ENCODE results near the gene CCDC51.
"Not testable (repeated sequence)": the region's sequence is repeated elsewhere in the genome, so short reads cannot be mapped to it uniquely, and the experiment has no call there.

CCDC51 gene

GRCh38 chr3:48465531-48466378, 25.8 kb upstream of the CCDC51 start:
- peak; percentile 65 for DNase-seq (ENCODE audit: low read depth)

GRCh38 chr3:48465237-48465530, 25.3 kb upstream of the CCDC51 start:
- DNase-seq (ENCODE audit: low read depth): no peak

GRCh38 chr3:48464713-48465221, 24.8 kb upstream of the CCDC51 start:
- no peak for DNase-seq (ENCODE audit: low read depth)

- no peak for DNase-seq (ENCODE audit: low read depth)
Measured at GRCh38 chr3:48463703-48464102, 23.8 kb upstream of the CCDC51 start.

- DNase-seq (ENCODE audit: low read depth): not testable (repeated sequence)
Measured at GRCh38 chr3:48461767-48462166, 21.8 kb upstream of the CCDC51 start.

GRCh38 chr3:48460517-48460902, 20.6 kb upstream of the CCDC51 start:
- no peak for DNase-seq (ENCODE audit: low read depth)

GRCh38 chr3:48459773-48460516, 20.0 kb upstream of the CCDC51 start:
- no peak for DNase-seq (ENCODE audit: low read depth)

GRCh38 chr3:48459331-48459730, 19.4 kb upstream of the CCDC51 start:
- no peak for DNase-seq (ENCODE audit: low read depth)

GRCh38 chr3:48456456-48456855, 16.5 kb upstream of the CCDC51 start:
- DNase-seq (ENCODE audit: low read depth): no peak

- DNase-seq (ENCODE audit: low read depth): no peak
Measured at GRCh38 chr3:48451270-48451669, 11.4 kb upstream of the CCDC51 start.

- DNase-seq (ENCODE audit: low read depth): peak; percentile 75
Measured at GRCh38 chr3:48446425-48447193, 6.7 kb upstream of the CCDC51 start, which contains the start of gene ATRIP. Gene ATRIP, plus strand, starts transcription at chr3:48446737. Its CDS starts 109 bp downstream, at chr3:48446846.

- no peak for DNase-seq (ENCODE audit: low read depth)
Measured at GRCh38 chr3:48446043-48446424, 6.1 kb upstream of the CCDC51 start.

GRCh38 chr3:48445277-48445882, 5.5 kb upstream of the CCDC51 start:
- DNase-seq (ENCODE audit: low read depth): no peak

- no peak for DNase-seq (ENCODE audit: low read depth)
Measured at GRCh38 chr3:48441940-48442339, 2.0 kb upstream of the CCDC51 start.

- DNase-seq (ENCODE audit: low read depth): no peak
Measured at GRCh38 chr3:48440590-48440958, 655 bp upstream of the CCDC51 start.

- no peak for DNase-seq (ENCODE audit: low read depth)
Measured at GRCh38 chr3:48437812-48438211, 2.1 kb downstream of the CCDC51 start.

GRCh38 chr3:48436855-48437254, 3.1 kb downstream of the CCDC51 start:
- DNase-seq (ENCODE audit: low read depth): no peak

GRCh38 chr3:48436477-48436787, 3.5 kb downstream of the CCDC51 start:
- DNase-seq (ENCODE audit: low read depth): no peak

GRCh38 chr3:48435774-48436476, 4.0 kb downstream of the CCDC51 start:
- peak; percentile 82 for DNase-seq (ENCODE audit: low read depth)

GRCh38 chr3:48435223-48435595, 4.7 kb downstream of the CCDC51 start:
- DNase-seq (ENCODE audit: low read depth): no peak

GRCh38 chr3:48434591-48435222, 5.2 kb downstream of the CCDC51 start:
- DNase-seq (ENCODE audit: low read depth): no peak

Measured in activated gamma-delta T cell treated with anti-CD3 and anti-CD28 coated beads, Interleukin-2, amount 50 U/mL, for 16 hours (primary cell).